ENCODE data around the gene RCAN2.

GRCh38 chr6:46234700-46235099, 256.5 kb downstream of the RCAN2 start:
- TF ChIP-seq CTCF (IDR thresholded peaks at IDR 0.05) (no peak), POLR2AphosphoS5 (IDR thresholded peaks at IDR 0.05; ENCODE audit: low read depth, low read length) (no peak), REST (IDR thresholded peaks at IDR 0.05; ENCODE audit: insufficient read depth in 1 of 2, low read depth in 2 of 2, low read length in 1 of 2) (no peak), TCF7L2 (IDR thresholded peaks at IDR 0.05; ENCODE audit: low read depth, low read length) (no peak), SIN3A (IDR thresholded peaks at IDR 0.05; ENCODE audit: borderline replicate concordance, insufficient read depth, low read depth, low read length) (no peak)
